Measurements from ENCODE around the gene AUTS2. TPM values are rescaled to one million over a fixed set of nuclear protein-coding genes. Genes with fewer than 3 reads are reported as not detected.

The AUTS2 gene
- total RNA-seq (2022; extraction: Qiagen RNA extraction), result 3.0 to 5.3 TPM (median 4.8 TPM) in 5 replicates

DNA sequence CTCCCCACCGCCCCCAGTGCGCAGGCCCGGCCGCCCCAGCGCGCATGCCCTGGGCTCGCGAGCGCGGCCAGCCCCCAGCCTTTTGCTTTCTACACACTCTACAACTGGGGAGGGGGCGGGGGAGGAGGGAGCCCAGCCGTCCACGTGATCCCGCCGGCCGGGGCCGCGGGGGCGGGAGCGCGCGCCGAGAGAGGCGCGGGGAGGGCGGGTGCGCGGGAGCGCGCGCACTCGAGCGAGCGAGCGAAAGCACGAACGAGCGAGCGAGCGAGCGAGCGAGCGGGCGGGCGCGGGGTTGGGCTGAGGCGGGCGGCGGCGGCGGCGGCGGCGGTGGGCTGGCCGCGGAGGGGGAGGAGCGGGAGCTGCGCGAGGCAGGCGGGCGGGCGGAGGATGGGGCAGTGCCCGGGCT is at the start of gene AUTS2:
Gene AUTS2 (plus strand): TSS at position 395 of the 406 bp plus-strand sequence. CDS start 1,179 bp downstream, outside the sequence.

All from A549 treated with dexamethasone at 1 μM for 4 hours (cell line).